ENCODE results near the gene CAMK2N2.

CAMK2N2 gene

GRCh38 chr3:184231671-184232070, 29.7 kb downstream of the CAMK2N2 start:
- TF ChIP-seq POLR2A (IDR thresholded peaks at IDR 0.05; ENCODE audit: low read length) (no peak), GATA1 (IDR thresholded peaks at IDR 0.05; ENCODE audit: low read depth, low read length) (no peak)
- DNase-seq, result no peak

DNA sequence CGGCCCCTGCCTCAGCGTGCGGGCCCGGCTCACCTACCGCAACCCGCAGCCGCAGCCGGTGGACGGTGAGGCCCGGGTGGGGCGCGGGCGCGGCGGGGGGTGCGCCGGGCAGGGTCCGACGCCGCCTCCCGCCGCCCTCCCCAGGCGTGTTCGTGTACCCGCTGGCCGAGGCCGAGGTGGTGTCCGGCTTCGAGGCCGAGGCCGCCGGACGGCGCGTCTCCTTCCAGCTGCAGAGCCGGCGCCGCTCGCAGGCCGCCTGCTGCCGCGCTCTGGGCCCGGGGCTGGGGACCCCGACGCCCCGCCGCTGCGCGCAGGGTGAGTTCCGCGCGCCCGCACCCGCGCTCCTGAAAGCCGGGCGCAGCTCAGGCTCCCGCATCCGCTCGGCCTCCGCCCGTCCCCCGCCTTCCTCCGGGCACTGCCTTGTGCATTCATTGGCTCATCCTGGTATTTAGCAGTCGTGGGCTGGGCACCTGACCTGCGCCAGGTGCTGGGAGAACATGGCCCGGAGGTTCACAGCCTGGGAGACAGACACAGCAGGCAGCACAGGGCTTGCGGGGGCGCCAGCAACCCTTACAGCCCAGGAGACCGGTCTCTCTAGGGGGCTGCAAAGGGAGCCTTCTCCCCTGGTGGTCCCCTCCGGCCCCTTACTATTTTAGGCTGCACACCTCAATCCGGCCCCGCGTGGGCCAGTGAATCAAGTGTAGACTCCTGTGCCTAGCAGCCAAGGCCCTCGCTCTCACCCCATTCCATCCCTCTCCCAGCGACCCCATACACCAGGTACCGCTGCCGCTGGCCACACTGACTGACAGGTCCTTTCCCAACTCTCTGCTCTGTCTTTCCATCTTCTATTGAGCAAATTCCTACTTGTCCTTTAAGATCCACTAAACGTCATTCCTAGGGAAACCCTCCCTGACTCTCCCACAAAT, 30.5 kb downstream of the CAMK2N2 start:
- no peak for TF ChIP-seq GATA1 (IDR thresholded peaks at IDR 0.05; ENCODE audit: low read depth, low read length)
- no peak for TF ChIP-seq POLR2A (IDR thresholded peaks at IDR 0.05; ENCODE audit: low read length)
- DNase-seq, result no peak

GRCh38 chr3:184230081-184230602, 31.2 kb downstream of the CAMK2N2 start:
- peak; percentile 58 to 69 for DNase-seq
- no peak for TF ChIP-seq POLR2A (IDR thresholded peaks at IDR 0.05; ENCODE audit: low read length)
- TF ChIP-seq GATA1 (IDR thresholded peaks at IDR 0.05; ENCODE audit: low read depth, low read length), result no peak

DNA sequence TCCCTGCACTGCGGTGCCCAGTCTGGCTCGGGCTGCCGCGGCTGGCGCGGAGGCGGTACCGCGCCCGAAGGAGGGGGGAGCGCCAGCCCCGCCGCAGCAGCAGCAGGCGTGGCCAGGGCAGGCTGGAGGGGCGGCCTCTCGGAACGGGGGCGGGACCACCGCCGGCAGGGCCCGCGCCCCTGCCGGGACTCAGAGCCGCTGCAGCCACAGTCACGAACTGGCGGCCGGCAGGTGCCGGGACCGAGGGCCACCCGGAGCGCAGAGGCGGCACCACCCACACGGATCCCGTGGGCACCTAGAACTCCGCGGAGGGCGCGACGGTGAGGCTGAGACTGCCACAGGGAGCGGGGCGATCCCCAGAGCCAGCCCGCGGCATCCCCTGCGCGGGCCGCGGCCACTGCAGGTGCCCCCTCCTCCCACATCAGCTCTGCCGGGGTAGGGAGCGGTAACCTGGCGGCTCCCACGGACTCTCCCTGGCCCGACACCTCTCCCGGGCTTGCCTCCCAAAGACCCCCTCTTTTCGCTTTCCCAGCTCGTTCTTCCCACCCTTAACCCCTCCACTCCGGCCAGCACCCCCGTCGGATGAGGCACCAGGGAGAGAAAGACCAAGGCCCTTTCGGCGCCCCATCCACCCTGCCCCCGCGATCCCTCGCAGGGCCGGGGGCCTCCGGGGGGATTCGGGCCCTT, 31.8 kb downstream of the CAMK2N2 start, which contains the start of gene VWA5B2:
Gene VWA5B2 (plus strand): TSS at position 192 of the 687 bp plus-strand sequence. CDS start 944 bp downstream, outside the sequence.
- peak; percentile 75 to 77 for DNase-seq
- TF ChIP-seq POLR2A (IDR thresholded peaks at IDR 0.05; ENCODE audit: low read length), result no peak
- no peak for TF ChIP-seq GATA1 (IDR thresholded peaks at IDR 0.05; ENCODE audit: low read depth, low read length)

DNA sequence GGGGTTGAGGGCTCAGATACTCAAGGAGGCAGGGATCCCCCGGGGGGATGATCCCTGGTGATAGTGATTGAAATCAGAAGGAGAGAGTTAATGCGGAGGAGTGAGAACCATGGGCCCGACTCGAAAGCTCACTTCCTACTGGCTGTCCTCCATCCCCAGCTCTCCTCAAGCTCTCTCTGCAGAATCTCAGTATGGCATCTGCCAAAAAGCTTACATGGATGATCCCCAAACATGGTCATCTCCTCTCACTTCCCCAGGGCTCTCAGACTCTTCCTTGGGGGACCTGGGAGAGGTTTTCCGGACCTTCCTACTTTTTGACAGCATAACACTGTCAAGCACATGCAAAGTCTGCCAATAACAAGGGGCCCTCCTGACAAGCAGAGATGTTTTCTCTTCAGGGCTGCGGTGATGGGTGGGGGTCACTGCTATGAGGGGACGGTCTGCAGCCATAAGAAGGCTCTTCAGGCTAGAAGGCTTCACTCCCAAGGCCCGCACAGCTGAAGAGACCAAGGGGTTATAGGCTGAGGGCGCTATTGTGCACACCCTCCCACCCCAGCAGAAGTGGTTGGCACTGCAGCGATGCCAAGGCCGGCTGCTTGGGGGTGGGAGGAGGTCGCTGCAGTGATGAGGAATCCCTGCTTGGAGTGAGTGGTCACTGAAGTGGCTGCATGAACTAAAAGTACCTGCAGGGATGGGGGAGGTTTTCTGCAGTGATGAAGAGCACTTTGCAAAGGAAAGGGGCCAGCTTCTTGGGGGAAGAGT, 32.8 kb downstream of the CAMK2N2 start:
- TF ChIP-seq GATA1 (IDR thresholded peaks at IDR 0.05; ENCODE audit: low read depth, low read length), result no peak
- TF ChIP-seq POLR2A (IDR thresholded peaks at IDR 0.05; ENCODE audit: low read length), result no peak
- DNase-seq, result no peak

DNA sequence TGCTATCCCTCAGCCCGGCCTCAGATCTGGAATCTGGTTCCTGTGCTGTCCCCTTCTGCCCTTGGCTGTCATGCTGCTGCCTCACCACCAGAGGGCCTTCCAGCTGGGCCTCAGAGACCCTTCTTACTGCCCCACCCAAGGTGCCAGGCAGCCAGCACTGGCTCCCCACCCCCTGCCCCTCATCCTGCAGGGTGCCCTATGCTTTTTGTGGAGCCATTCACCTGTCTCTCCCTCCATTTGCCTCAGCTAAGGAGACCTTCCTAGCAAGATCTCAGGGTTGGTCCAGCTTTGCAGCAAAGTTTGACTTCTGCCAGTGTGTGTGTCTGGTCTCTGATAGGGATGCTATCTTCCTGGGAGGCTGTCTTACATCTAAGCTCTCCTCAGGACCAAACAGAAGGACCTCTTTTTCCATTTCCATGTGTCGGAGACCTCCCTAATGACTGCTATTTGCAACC, 33.8 kb downstream of the CAMK2N2 start:
- peak; percentile 57 to 73 for DNase-seq
- TF ChIP-seq POLR2A (IDR thresholded peaks at IDR 0.05; ENCODE audit: low read length) (no peak), GATA1 (IDR thresholded peaks at IDR 0.05; ENCODE audit: low read depth, low read length) (no peak)

DNA sequence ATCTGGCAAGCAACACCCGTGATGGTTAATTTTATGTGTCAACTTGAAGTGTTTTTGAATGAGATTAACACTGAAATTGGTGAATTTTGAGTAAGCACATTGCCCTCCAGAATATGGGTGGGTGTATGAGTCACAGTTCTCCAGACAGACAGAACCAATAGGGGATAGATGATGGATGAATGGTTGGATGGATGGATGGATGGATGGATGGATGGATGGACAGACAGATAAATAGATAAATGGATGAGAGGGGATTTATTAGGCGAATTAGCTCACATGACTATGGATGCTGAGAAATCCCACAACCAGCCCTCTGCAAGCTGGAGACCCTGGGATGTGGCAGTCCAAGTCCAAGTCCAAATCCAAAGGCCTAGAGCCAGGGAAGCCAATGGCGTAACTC, 37.4 kb downstream of the CAMK2N2 start:
- TF ChIP-seq GATA1 (IDR thresholded peaks at IDR 0.05; ENCODE audit: low read depth, low read length), result no peak
- no peak for TF ChIP-seq POLR2A (IDR thresholded peaks at IDR 0.05; ENCODE audit: low read length)
- no peak for DNase-seq

DNA sequence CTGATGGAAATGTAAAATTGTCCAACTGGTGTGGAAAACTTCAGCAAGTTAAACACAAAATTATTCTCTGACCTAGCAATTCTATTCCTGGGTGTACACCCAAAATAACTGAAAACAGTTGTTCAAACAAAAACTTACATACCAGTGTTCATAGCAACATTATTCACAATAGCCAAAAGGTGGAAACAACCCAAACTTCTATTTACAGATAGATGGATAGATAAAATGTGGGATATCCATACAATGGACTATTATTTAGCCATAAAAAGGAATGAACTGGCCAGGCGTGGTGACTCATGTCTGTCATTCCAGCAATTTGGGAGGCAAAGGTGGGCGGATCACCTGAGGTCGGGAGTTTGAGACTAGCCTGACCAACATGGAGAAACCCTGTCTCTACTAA, 38.8 kb downstream of the CAMK2N2 start:
- DNase-seq, result no peak

DNA sequence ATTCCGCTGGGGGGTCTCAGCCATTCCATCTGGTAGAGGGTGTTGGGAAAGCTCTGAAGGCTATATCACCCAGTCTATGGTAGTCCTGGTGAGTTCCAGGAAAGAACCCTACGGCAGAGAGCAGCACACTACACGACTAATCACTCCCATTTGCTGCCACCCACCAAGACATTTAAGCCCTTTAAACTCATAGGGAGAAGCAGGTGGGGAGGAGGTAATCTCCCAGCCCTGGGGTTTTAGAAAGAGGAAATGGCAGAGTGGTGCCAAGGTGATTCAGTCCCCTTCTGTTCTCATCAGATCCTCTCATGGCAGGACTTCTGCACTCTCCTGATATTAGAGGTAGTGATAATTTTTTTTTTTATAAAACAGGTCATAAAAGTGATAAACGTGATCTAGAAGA, 42.5 kb downstream of the CAMK2N2 start:
- TF ChIP-seq GATA1 (IDR thresholded peaks at IDR 0.05; ENCODE audit: low read depth, low read length), result no peak
- no peak for TF ChIP-seq POLR2A (IDR thresholded peaks at IDR 0.05; ENCODE audit: low read length)
- DNase-seq, result no peak

More for the DNA sequence above, 38.8 kb downstream of the CAMK2N2 start:
- TF ChIP-seq POLR2A (IDR thresholded peaks at IDR 0.05; ENCODE audit: low read length) (no peak), GATA1 (IDR thresholded peaks at IDR 0.05; ENCODE audit: low read depth, low read length) (no peak)

GRCh38 chr3:184211718-184212117, 49.6 kb downstream of the CAMK2N2 start:
- no peak for TF ChIP-seq GATA1 (IDR thresholded peaks at IDR 0.05; ENCODE audit: low read depth, low read length)
- no peak for TF ChIP-seq POLR2A (IDR thresholded peaks at IDR 0.05; ENCODE audit: low read length)
- DNase-seq, result no peak

DNA sequence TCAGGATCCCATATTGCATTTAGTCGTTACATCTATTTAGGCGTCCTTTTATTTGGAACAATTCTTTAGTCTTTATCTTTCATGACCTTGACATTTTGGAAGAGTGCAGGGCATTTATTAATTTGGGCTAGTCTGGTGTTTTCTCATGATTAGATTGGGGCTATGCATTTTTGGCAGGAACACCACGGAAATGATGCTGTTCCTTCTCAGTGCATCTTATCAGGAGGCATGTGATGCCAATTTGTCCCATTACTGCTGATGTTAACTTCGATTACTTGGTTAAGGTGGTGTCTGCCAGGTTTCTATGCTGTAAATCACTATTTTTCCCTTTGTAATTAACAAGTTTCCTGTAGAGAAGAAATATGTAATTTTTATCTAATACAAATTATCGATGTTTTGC, 50.1 kb downstream of the CAMK2N2 start:
- DNase-seq, result peak in 1 of 2 experiments; percentile 22
- TF ChIP-seq GATA1 (IDR thresholded peaks at IDR 0.05; ENCODE audit: low read depth, low read length) (no peak), POLR2A (IDR thresholded peaks at IDR 0.05; ENCODE audit: low read length) (no peak)

All from erythroblast (primary cell).